ENCODE results near the gene UBE2R2. TPM values are rescaled to one million over a fixed set of nuclear protein-coding genes. Genes with fewer than 3 reads are reported as not detected.
"Not testable (repeated sequence)": the region's sequence is repeated elsewhere in the genome, so short reads cannot be mapped to it uniquely, and the experiment has no call there.

Gene UBE2R2
- polyA plus RNA-seq (2013, experiment 1 of 2), result 133 TPM
- polyA plus RNA-seq (2013, experiment 2 of 2), result 136 TPM

GRCh38 chr9:33816327-33817252 lies at the start of gene UBE2R2:
Gene UBE2R2, plus strand, starts transcription at chr9:33817160. Its CDS starts 598 bp downstream, at chr9:33817758.
- Histone ChIP-seq H4K8ac (ENCODE audit: low read depth, low read length) (peak within 1 kb of the TSS; percentile 78), H3K27me3 (ENCODE audit: control insufficient read depth in 3 of 3, insufficient read depth in 3 of 3, low read depth in 1 of 3, low read length in 3 of 3) (no peaks in the 10 kb centered on the region)

GRCh38 chr9:33770156-33770880 lies 46.6 kb upstream of the UBE2R2 start:
- not testable (repeated sequence) for H4K91ac ChIP-seq (ENCODE audit: low read depth, low read length, poor library complexity); H2AFZ ChIP-seq (ENCODE audit: low read length); H3K36me3 ChIP-seq (replicated peaks in 1 of 2; ENCODE audit: control insufficient read depth in 2 of 2, insufficient read depth in 2 of 2, low read length in 2 of 2); H3K9me3 ChIP-seq (replicated peaks in 1 of 2; ENCODE audit: control insufficient read depth in 2 of 2, insufficient read depth in 1 of 2, low read depth in 1 of 2, low read length in 2 of 2); H3K18ac ChIP-seq (ENCODE audit: low read length); H2AK5ac ChIP-seq (ENCODE audit: low read depth, low read length); H3K27ac ChIP-seq (replicated peaks; ENCODE audit: low read length); H2BK12ac ChIP-seq (ENCODE audit: low read length); H4K8ac ChIP-seq (ENCODE audit: low read depth, low read length); H3K14ac ChIP-seq (ENCODE audit: low read length); H3K27me3 ChIP-seq (ENCODE audit: control insufficient read depth in 3 of 3, insufficient read depth in 3 of 3, low read depth in 1 of 3, low read length in 3 of 3); H3K79me1 ChIP-seq (ENCODE audit: low read depth, low read length); DNase-seq (ENCODE audit: low spot score); H2BK15ac ChIP-seq (ENCODE audit: low read length); H3K4me2 ChIP-seq (ENCODE audit: insufficient read depth, low read length, poor library complexity, severe bottlenecking); H3K4me1 ChIP-seq (ENCODE audit: control insufficient read depth in 2 of 2, insufficient read depth in 1 of 2, low read depth in 1 of 2, low read length in 2 of 2); H3K23ac ChIP-seq (ENCODE audit: low read depth, low read length, poor library complexity); H3K4me3 ChIP-seq (ENCODE audit: low read length in 2 of 2); H3K9ac ChIP-seq (ENCODE audit: low read depth, low read length, poor library complexity); H2BK5ac ChIP-seq (ENCODE audit: low read length); H3K4ac ChIP-seq (ENCODE audit: low read length); H2BK120ac ChIP-seq (ENCODE audit: low read depth, low read length)
- WGBS, 2 donors (ENCODE audit: extremely low coverage in 2 of 2, insufficient read length in 2 of 2, insufficient replicate concordance in 1 of 2), result no CpG with 5 or more reads among the region's 3 CpGs

More at GRCh38 chr9:33816327-33817252, at the start of gene UBE2R2:
- peak within 1 kb of the TSS; percentile 77 for H2BK15ac ChIP-seq (ENCODE audit: low read length)
- peak within 1 kb of the TSS; percentile 99 for H2AK5ac ChIP-seq (ENCODE audit: low read depth, low read length)
- peak within 1 kb of the TSS; percentile 84 for H3K14ac ChIP-seq (ENCODE audit: low read length)
- peak within 1 kb of the TSS; percentile 99 for H3K27ac ChIP-seq (replicated peaks; ENCODE audit: low read length)
- peak within 1 kb of the TSS; percentile 91 for H3K9ac ChIP-seq (ENCODE audit: low read depth, low read length, poor library complexity)
- H3K36me3 ChIP-seq (replicated peaks in 1 of 2; ENCODE audit: control insufficient read depth in 2 of 2, insufficient read depth in 2 of 2, low read length in 2 of 2), result peaks cover 0 to 14% of the 10 kb centered on the region in 2 donors
- WGBS, 2 donors (ENCODE audit: extremely low coverage in 2 of 2, insufficient read length in 2 of 2, insufficient replicate concordance in 1 of 2), result no CpG with 5 or more reads among the region's 66 CpGs
- no peak within 1 kb of the TSS for H2BK12ac ChIP-seq (ENCODE audit: low read length)
- H4K91ac ChIP-seq (ENCODE audit: low read depth, low read length, poor library complexity), result peak within 1 kb of the TSS; percentile 98
- H3K23ac ChIP-seq (ENCODE audit: low read depth, low read length, poor library complexity), result peak within 1 kb of the TSS; percentile 68
- H2BK5ac ChIP-seq (ENCODE audit: low read length), result peak within 1 kb of the TSS; percentile 100
- peak within 1 kb of the TSS; percentile 99 for H3K18ac ChIP-seq (ENCODE audit: low read length)
- H3K4ac ChIP-seq (ENCODE audit: low read length), result peak within 1 kb of the TSS; percentile 94
- peak within 1 kb of the TSS; percentile 65 to 87 for H3K4me3 ChIP-seq (ENCODE audit: low read length in 2 of 2)
- peaks cover 4 to 10% of the 10 kb centered on the region in 2 donors for H3K4me1 ChIP-seq (ENCODE audit: control insufficient read depth in 2 of 2, insufficient read depth in 1 of 2, low read depth in 1 of 2, low read length in 2 of 2)
- H3K4me2 ChIP-seq (ENCODE audit: insufficient read depth, low read length, poor library complexity, severe bottlenecking), result peak within 1 kb of the TSS; percentile 82
- peaks cover 1% of the 10 kb centered on the region for H3K79me1 ChIP-seq (ENCODE audit: low read depth, low read length)
- H3K9me3 ChIP-seq (replicated peaks in 1 of 2; ENCODE audit: control insufficient read depth in 2 of 2, insufficient read depth in 1 of 2, low read depth in 1 of 2, low read length in 2 of 2), result no peaks in the 10 kb centered on the region
- peak within 1 kb of the TSS; percentile 78 for H2BK120ac ChIP-seq (ENCODE audit: low read depth, low read length)
- peak; percentile 85 for DNase-seq (ENCODE audit: low spot score)
- peak within 1 kb of the TSS; percentile 98 for H2AFZ ChIP-seq (ENCODE audit: low read length)

GRCh38 chr9:33773135-33773534 lies 43.8 kb upstream of the UBE2R2 start:
- not testable (repeated sequence) for H2BK120ac ChIP-seq (ENCODE audit: low read depth, low read length); H3K23ac ChIP-seq (ENCODE audit: low read depth, low read length, poor library complexity); H3K36me3 ChIP-seq (replicated peaks in 1 of 2; ENCODE audit: control insufficient read depth in 2 of 2, insufficient read depth in 2 of 2, low read length in 2 of 2); H3K27me3 ChIP-seq (ENCODE audit: control insufficient read depth in 3 of 3, insufficient read depth in 3 of 3, low read depth in 1 of 3, low read length in 3 of 3); H3K4me2 ChIP-seq (ENCODE audit: insufficient read depth, low read length, poor library complexity, severe bottlenecking); H2AFZ ChIP-seq (ENCODE audit: low read length); H3K27ac ChIP-seq (replicated peaks; ENCODE audit: low read length); H4K91ac ChIP-seq (ENCODE audit: low read depth, low read length, poor library complexity); H3K14ac ChIP-seq (ENCODE audit: low read length); DNase-seq (ENCODE audit: low spot score); H3K9me3 ChIP-seq (replicated peaks in 1 of 2; ENCODE audit: control insufficient read depth in 2 of 2, insufficient read depth in 1 of 2, low read depth in 1 of 2, low read length in 2 of 2); H3K18ac ChIP-seq (ENCODE audit: low read length); H3K4me3 ChIP-seq (ENCODE audit: low read length in 2 of 2); H2BK5ac ChIP-seq (ENCODE audit: low read length); H3K4me1 ChIP-seq (ENCODE audit: control insufficient read depth in 2 of 2, insufficient read depth in 1 of 2, low read depth in 1 of 2, low read length in 2 of 2); H3K4ac ChIP-seq (ENCODE audit: low read length); H3K9ac ChIP-seq (ENCODE audit: low read depth, low read length, poor library complexity); H2BK12ac ChIP-seq (ENCODE audit: low read length); H2BK15ac ChIP-seq (ENCODE audit: low read length); H4K8ac ChIP-seq (ENCODE audit: low read depth, low read length); H3K79me1 ChIP-seq (ENCODE audit: low read depth, low read length); H2AK5ac ChIP-seq (ENCODE audit: low read depth, low read length)

- H2BK120ac ChIP-seq (ENCODE audit: low read depth, low read length); H3K18ac ChIP-seq (ENCODE audit: low read length); H3K4me1 ChIP-seq (ENCODE audit: control insufficient read depth in 2 of 2, insufficient read depth in 1 of 2, low read depth in 1 of 2, low read length in 2 of 2); H2AFZ ChIP-seq (ENCODE audit: low read length); H4K91ac ChIP-seq (ENCODE audit: low read depth, low read length, poor library complexity); H3K27ac ChIP-seq (replicated peaks; ENCODE audit: low read length); H3K36me3 ChIP-seq (replicated peaks in 1 of 2; ENCODE audit: control insufficient read depth in 2 of 2, insufficient read depth in 2 of 2, low read length in 2 of 2); H2BK12ac ChIP-seq (ENCODE audit: low read length); H3K4me2 ChIP-seq (ENCODE audit: insufficient read depth, low read length, poor library complexity, severe bottlenecking); H2AK5ac ChIP-seq (ENCODE audit: low read depth, low read length); H3K23ac ChIP-seq (ENCODE audit: low read depth, low read length, poor library complexity); H2BK5ac ChIP-seq (ENCODE audit: low read length); H3K79me1 ChIP-seq (ENCODE audit: low read depth, low read length); H3K9me3 ChIP-seq (replicated peaks in 1 of 2; ENCODE audit: control insufficient read depth in 2 of 2, insufficient read depth in 1 of 2, low read depth in 1 of 2, low read length in 2 of 2); H2BK15ac ChIP-seq (ENCODE audit: low read length); H3K14ac ChIP-seq (ENCODE audit: low read length); H3K27me3 ChIP-seq (ENCODE audit: control insufficient read depth in 3 of 3, insufficient read depth in 3 of 3, low read depth in 1 of 3, low read length in 3 of 3); DNase-seq (ENCODE audit: low spot score); H3K9ac ChIP-seq (ENCODE audit: low read depth, low read length, poor library complexity); H3K4ac ChIP-seq (ENCODE audit: low read length); H3K4me3 ChIP-seq (ENCODE audit: low read length in 2 of 2); H4K8ac ChIP-seq (ENCODE audit: low read depth, low read length): not testable (repeated sequence)
- no CpG with 5 or more reads among the region's 5 CpGs for WGBS, 2 donors (ENCODE audit: extremely low coverage in 2 of 2, insufficient read length in 2 of 2, insufficient replicate concordance in 1 of 2)
These were observed 42.8 kb upstream of the UBE2R2 start for GRCh38 chr9:33774074-33774659.
